ENCODE data around the gene C1QTNF4. TPM values are rescaled to one million over a fixed set of nuclear protein-coding genes. Genes with fewer than 3 reads are reported as not detected.
A peak's percentile ranks its signal among the peaks of the same experiment; 100 is the strongest.
"Not testable (repeated sequence)": the region's sequence is repeated elsewhere in the genome, so short reads cannot be mapped to it uniquely, and the experiment has no call there.

C1QTNF4 gene
- 11.3 TPM for total RNA-seq
- polyA plus RNA-seq (ENCODE audit: insufficient read depth in 1 of 8, insufficient read length in 8 of 8, low replicate concordance in 1 of 8): 10 to 100 TPM in 5 of 8 donors, 1 to 10 TPM in 3; 8.4 to 16.8 (median 10.2) TPM
- long read RNA-seq, donor 1, partial matches to known transcripts: 68 of 68 reads
- long read RNA-seq, donor 1, other reads (novel, unspliced or antisense): 0 of 68 reads
- long read RNA-seq, donor 2: 0 reads
- long read RNA-seq, donor 3, partial matches to known transcripts: 0 of 1 reads
- long read RNA-seq, donor 3, other reads (novel, unspliced or antisense): 0 of 1 reads
- long read RNA-seq, donor 4, partial matches to known transcripts: 0 of 1 reads
- long read RNA-seq, donor 4, other reads (novel, unspliced or antisense): 0 of 1 reads
- long read RNA-seq, donor 5, transcript C1QTNF4-201 (2 exons, 1,664 nt): major isoform, 6 of 6 reads
- long read RNA-seq, donor 5, partial matches to known transcripts: 0 of 6 reads
- long read RNA-seq, donor 5, other reads (novel, unspliced or antisense): 0 of 6 reads
- long read RNA-seq, donor 6, partial matches to known transcripts: 0 of 1 reads
- long read RNA-seq, donor 6, other reads (novel, unspliced or antisense): 0 of 1 reads
- long read RNA-seq, donor 7, partial matches to known transcripts: 0 of 2 reads
- long read RNA-seq, donor 7, other reads (novel, unspliced or antisense): 0 of 2 reads
- long read RNA-seq, donor 8, partial matches to known transcripts: 0 of 2 reads
- long read RNA-seq, donor 8, other reads (novel, unspliced or antisense): 0 of 2 reads
- long read RNA-seq, donor 9, partial matches to known transcripts: 0 of 3 reads
- long read RNA-seq, donor 9, other reads (novel, unspliced or antisense): 0 of 3 reads
- long read RNA-seq, donor 10, partial matches to known transcripts: 0 of 1 reads
- long read RNA-seq, donor 10, other reads (novel, unspliced or antisense): 0 of 1 reads
- long read RNA-seq, donor 11, partial matches to known transcripts: 108 of 109 reads
- long read RNA-seq, donor 11, other reads (novel, unspliced or antisense): 0 of 109 reads

GRCh38 chr11:47593934-47594855 lies at the start of gene C1QTNF4:
Gene C1QTNF4, minus strand, starts transcription at chr11:47594411. Its CDS starts 3,601 bp downstream, at chr11:47590810.
- H3K4me3 ChIP-seq (ENCODE audit: low read length): peak within 1 kb of the TSS; percentile 42
- H3K27ac ChIP-seq (ENCODE audit: low read length): no peak within 1 kb of the TSS
- 2% methylated on average over 41 of the region's 48 CpGs for WGBS (ENCODE audit: insufficient coverage)

GRCh38 chr11:47642099-47642855 lies 48.1 kb upstream of the C1QTNF4 start, which contains the start of gene MTCH2:
Gene MTCH2, minus strand, starts transcription at chr11:47642559. Its CDS starts 94 bp downstream, at chr11:47642465.
- DNase-seq: peak; percentile 99
- no peaks in the 10 kb centered on the region for H3K9me3 ChIP-seq (replicated peaks; ENCODE audit: control insufficient read depth, low read depth, low read length)
- WGBS (ENCODE audit: insufficient coverage): under 1% methylated on average over 73 of the region's 78 CpGs
- H3K4me1 ChIP-seq (ENCODE audit: control insufficient read depth, insufficient read depth, low read length): peaks cover 7% of the 10 kb centered on the region
- no peaks in the 10 kb centered on the region for H3K27me3 ChIP-seq (ENCODE audit: control insufficient read depth, insufficient read depth, low read length)
- peak within 1 kb of the TSS; percentile 86 for H3K4me3 ChIP-seq (ENCODE audit: low read length)
- H3K27ac ChIP-seq (ENCODE audit: low read length): peak within 1 kb of the TSS; percentile 94
- H3K36me3 ChIP-seq (ENCODE audit: control insufficient read depth, insufficient read depth, low read length): peaks cover 15% of the 10 kb centered on the region

More at GRCh38 chr11:47593934-47594855, at the start of gene C1QTNF4:
- Histone ChIP-seq H3K36me3 (ENCODE audit: control insufficient read depth, insufficient read depth, low read length) (no peaks in the 10 kb centered on the region), H3K4me1 (ENCODE audit: control insufficient read depth, insufficient read depth, low read length) (peaks cover 18% of the 10 kb centered on the region), H3K9me3 (replicated peaks; ENCODE audit: control insufficient read depth, low read depth, low read length) (no peaks in the 10 kb centered on the region), H3K27me3 (ENCODE audit: control insufficient read depth, insufficient read depth, low read length) (peaks cover 32% of the 10 kb centered on the region)
- peak; percentile 40 for DNase-seq

GRCh38 chr11:47641600-47642098 lies 47.4 kb upstream of the C1QTNF4 start:
- H3K4me3 ChIP-seq (ENCODE audit: low read length): peak overlapping the region; percentile 86
- 9% methylated on average over 9 of the region's 14 CpGs for WGBS (ENCODE audit: insufficient coverage)
- peak; percentile 23 for DNase-seq
- peaks cover 7% of the 10 kb centered on the region for H3K4me1 ChIP-seq (ENCODE audit: control insufficient read depth, insufficient read depth, low read length)
- H3K9me3 ChIP-seq (replicated peaks; ENCODE audit: control insufficient read depth, low read depth, low read length): no peaks in the 10 kb centered on the region
- H3K27ac ChIP-seq (ENCODE audit: low read length): peak overlapping the region; percentile 92
- H3K27me3 ChIP-seq (ENCODE audit: control insufficient read depth, insufficient read depth, low read length): no peaks in the 10 kb centered on the region
- peaks cover 18% of the 10 kb centered on the region for H3K36me3 ChIP-seq (ENCODE audit: control insufficient read depth, insufficient read depth, low read length)

GRCh38 chr11:47640506-47640905 lies 46.3 kb upstream of the C1QTNF4 start:
- 100% methylated on average over 1 of the region's 6 CpGs for WGBS (ENCODE audit: insufficient coverage)
- H3K4me1 ChIP-seq (ENCODE audit: control insufficient read depth, insufficient read depth, low read length); H3K27me3 ChIP-seq (ENCODE audit: control insufficient read depth, insufficient read depth, low read length); H3K27ac ChIP-seq (ENCODE audit: low read length); H3K4me3 ChIP-seq (ENCODE audit: low read length); H3K9me3 ChIP-seq (replicated peaks; ENCODE audit: control insufficient read depth, low read depth, low read length); DNase-seq: not testable (repeated sequence)
- H3K36me3 ChIP-seq (ENCODE audit: control insufficient read depth, insufficient read depth, low read length): peaks cover 23% of the 10 kb centered on the region

GRCh38 chr11:47636331-47636730 lies 42.1 kb upstream of the C1QTNF4 start:
- DNase-seq: not testable (repeated sequence)
- WGBS (ENCODE audit: insufficient coverage): 86% methylated on average over 3 of the region's 11 CpGs
- H3K36me3 ChIP-seq (ENCODE audit: control insufficient read depth, insufficient read depth, low read length): peaks cover 42% of the 10 kb centered on the region

GRCh38 chr11:47631473-47631872 lies 37.3 kb upstream of the C1QTNF4 start:
- no CpG with 5 or more reads among the region's 5 CpGs for WGBS (ENCODE audit: insufficient coverage)
- Histone ChIP-seq H3K27ac (ENCODE audit: low read length) (no peak overlapping the region), H3K27me3 (ENCODE audit: control insufficient read depth, insufficient read depth, low read length) (no peaks in the 10 kb centered on the region), H3K4me3 (ENCODE audit: low read length) (no peak overlapping the region), H3K36me3 (ENCODE audit: control insufficient read depth, insufficient read depth, low read length) (peaks cover 51% of the 10 kb centered on the region), H3K9me3 (replicated peaks; ENCODE audit: control insufficient read depth, low read depth, low read length) (no peaks in the 10 kb centered on the region), H3K4me1 (ENCODE audit: control insufficient read depth, insufficient read depth, low read length) (no peaks in the 10 kb centered on the region)
- DNase-seq: no peak

More at GRCh38 chr11:47636331-47636730, 42.1 kb upstream of the C1QTNF4 start:
- H3K4me1 ChIP-seq (ENCODE audit: control insufficient read depth, insufficient read depth, low read length); H3K27ac ChIP-seq (ENCODE audit: low read length); H3K27me3 ChIP-seq (ENCODE audit: control insufficient read depth, insufficient read depth, low read length); H3K4me3 ChIP-seq (ENCODE audit: low read length); H3K9me3 ChIP-seq (replicated peaks; ENCODE audit: control insufficient read depth, low read depth, low read length): not testable (repeated sequence)

- Histone ChIP-seq H3K4me1 (ENCODE audit: control insufficient read depth, insufficient read depth, low read length) (no peaks in the 10 kb centered on the region), H3K27me3 (ENCODE audit: control insufficient read depth, insufficient read depth, low read length) (no peaks in the 10 kb centered on the region), H3K4me3 (ENCODE audit: low read length) (no peak overlapping the region), H3K9me3 (replicated peaks; ENCODE audit: control insufficient read depth, low read depth, low read length) (no peaks in the 10 kb centered on the region), H3K27ac (ENCODE audit: low read length) (no peak overlapping the region), H3K36me3 (ENCODE audit: control insufficient read depth, insufficient read depth, low read length) (peaks cover 56% of the 10 kb centered on the region)
- DNase-seq: no peak
- WGBS (ENCODE audit: insufficient coverage): 83% methylated on average over 1 of the region's 4 CpGs
These were observed 33.8 kb upstream of the C1QTNF4 start for GRCh38 chr11:47628026-47628425.

- H3K4me1 ChIP-seq (ENCODE audit: control insufficient read depth, insufficient read depth, low read length): no peaks in the 10 kb centered on the region
- H3K4me3 ChIP-seq (ENCODE audit: low read length): no peak overlapping the region
- no peaks in the 10 kb centered on the region for H3K27me3 ChIP-seq (ENCODE audit: control insufficient read depth, insufficient read depth, low read length)
- peaks cover 65% of the 10 kb centered on the region for H3K36me3 ChIP-seq (ENCODE audit: control insufficient read depth, insufficient read depth, low read length)
- no peak for DNase-seq
- 100% methylated on average over 2 of the region's 8 CpGs for WGBS (ENCODE audit: insufficient coverage)
- H3K9me3 ChIP-seq (replicated peaks; ENCODE audit: control insufficient read depth, low read depth, low read length): no peaks in the 10 kb centered on the region
- H3K27ac ChIP-seq (ENCODE audit: low read length): no peak overlapping the region
These were observed 32.0 kb upstream of the C1QTNF4 start for GRCh38 chr11:47626234-47626633.
